ENCODE measurements around the gene RNF38. TPM values are rescaled to one million over a fixed set of nuclear protein-coding genes. Genes with fewer than 3 reads are reported as not detected.

RNF38 gene
- total and polyA plus RNA-seq, 2 experiments from 2014 or later, result 13.7 to 61.9 TPM

- peaks cover 17% of the 10 kb centered on the region for H3K4me1 ChIP-seq (ENCODE audit: insufficient read depth)
- DNase-seq (ENCODE audit: low spot score) (no peak), ATAC-seq (no peak)
- no peak overlapping the region; the same call in 1 of the 2 replicates for H3K27ac ChIP-seq (ENCODE audit: low read depth)
- H4K20me1 ChIP-seq (replicated peaks; ENCODE audit: insufficient read depth), result no peaks in the 10 kb centered on the region
- H3F3A ChIP-seq (replicated peaks; ENCODE audit: low read depth), result no peaks in the 10 kb centered on the region
- no peaks in the 10 kb centered on the region for H3K79me2 ChIP-seq (replicated peaks; ENCODE audit: insufficient read depth)
- Mint-ChIP-seq H3K27ac (no peak overlapping the region), H3K4me3 (no peak overlapping the region), H3K9me3 (peaks cover 4% of the 10 kb centered on the region; the same call in 2 of the 3 replicates), H3K4me1 (peaks cover 29% of the 10 kb centered on the region), H3K36me3 (ENCODE audit: low read depth) (no peaks in the 10 kb centered on the region), H3K27me3 (ENCODE audit: insufficient read depth, low read depth, poor library complexity) (peaks cover 3% of the 10 kb centered on the region)
- H3K9me2 ChIP-seq (ENCODE audit: insufficient read depth), result 0 out of 2 replicates have a peak, but pooled peaks cover 3% of the 10 kb centered on the region
- no peak overlapping the region for H3K4me3 ChIP-seq
- no peaks in the 10 kb centered on the region for H3K27me3 ChIP-seq (ENCODE audit: insufficient read depth)
- no peak overlapping the region for H3K4me2 ChIP-seq
- no peaks in the 10 kb centered on the region for H3K36me3 ChIP-seq (ENCODE audit: insufficient read depth)
- TF ChIP-seq NANOG (IDR thresholded peaks at IDR 0.05; ENCODE audit: borderline replicate concordance), result no peak
- no peak for TF ChIP-seq CTCF (conservative IDR thresholded peaks at IDR 0.05; ENCODE audit: low read depth in 2 of 2)
- no peak for TF ChIP-seq STAT1 (IDR thresholded peaks at IDR 0.05; ENCODE audit: unreplicated experiment)
- no peak for TF ChIP-seq CREB1 (CRISPR knock-in tag; IDR thresholded peaks at IDR 0.05; ENCODE audit: low read depth)
- no peak for TF ChIP-seq ETS1 (IDR thresholded peaks at IDR 0.05)
- TF ChIP-seq JUNB (IDR thresholded peaks at IDR 0.05; ENCODE audit: unreplicated experiment), result no peak
- TF ChIP-seq ZNF331 (CRISPR knock-in tag; IDR thresholded peaks at IDR 0.05; ENCODE audit: low read depth), result no peak
- TF ChIP-seq ZNF114 (CRISPR knock-in tag; IDR thresholded peaks at IDR 0.05), result no peak
- TF ChIP-seq EZH2phosphoT487 (IDR thresholded peaks at IDR 0.05; ENCODE audit: unreplicated experiment), result no peak
- TF ChIP-seq ZNF462 (CRISPR knock-in tag; IDR thresholded peaks at IDR 0.05), result no peak
- no peak for TF ChIP-seq REST (IDR thresholded peaks at IDR 0.05; ENCODE audit: unreplicated experiment)
- TF ChIP-seq EZH2 (IDR thresholded peaks at IDR 0.05; ENCODE audit: low read depth, unreplicated experiment), result no peak
- TF ChIP-seq POLR2AphosphoS5 (IDR thresholded peaks at IDR 0.05; ENCODE audit: low read depth), result no peak
- no peak overlapping the region for H2AFZ ChIP-seq
These were observed 79.6 kb downstream of the RNF38 start for GRCh38 chr9:36320466-36320865.

Measured in GM23338 (cell line).